ENCODE data around the gene ESYT1. TPM values are rescaled to one million over a fixed set of nuclear protein-coding genes. Genes with fewer than 3 reads are reported as not detected.
A peak's percentile ranks its signal among the peaks of the same experiment; 100 is the strongest.

Gene ESYT1
- total and polyA plus RNA-seq, 9 of the 15 experiments (the other 6 are each of a cell fraction or from before 2014, with no cell fraction given): 132 to 420 (median 164) TPM

DNA sequence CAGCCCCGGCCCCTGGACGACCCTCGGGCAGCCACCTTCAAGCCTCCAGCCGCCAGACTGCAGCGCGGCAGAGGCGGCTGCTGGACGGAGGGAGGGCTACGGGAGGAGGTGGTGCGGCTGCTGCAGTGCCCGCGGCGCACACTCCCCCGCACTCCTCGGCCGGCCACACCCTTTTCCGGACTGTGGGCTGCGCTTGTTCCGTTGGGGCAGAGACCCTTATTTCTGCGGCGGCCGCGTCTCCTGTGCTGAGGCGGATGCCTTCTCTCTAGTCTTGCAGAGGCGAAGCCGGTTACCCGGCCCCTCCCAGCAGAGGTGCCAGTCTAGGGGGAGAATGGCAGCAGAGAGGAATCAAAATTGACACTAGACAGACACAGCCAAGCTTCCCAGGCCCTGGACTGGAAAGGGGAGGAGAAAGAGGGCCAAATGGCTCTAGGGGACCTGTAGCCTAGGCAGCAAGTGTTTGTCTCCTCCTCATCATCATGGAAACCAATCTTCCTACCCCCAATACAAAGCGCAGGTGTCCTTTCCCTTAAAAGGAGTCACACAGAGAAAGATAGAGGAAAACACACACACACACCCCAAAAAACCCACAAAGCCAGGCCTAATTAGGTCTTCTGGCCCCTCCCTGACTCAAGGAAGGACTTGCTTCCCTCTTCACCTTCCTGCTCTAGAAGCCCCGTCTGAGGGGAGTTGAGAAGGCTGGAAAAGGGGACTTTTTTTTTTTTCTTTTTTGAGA lies 1.3 kb downstream of the ESYT1 start:
- ATAC-seq (peak; percentile 66), FAIRE-seq (no peak), DNase-seq (ENCODE audit: extremely low read depth in 1 of 4, low spot score in 3 of 4) (peak; percentile 78 to 87 (median 79))
- CTCF ChIA-PET (ENCODE audit: low intra/inter-chr PET ratio): no interaction called here
- peaks cover 5% of the 10 kb centered on the region for H4K20me1 ChIP-seq (replicated peaks; ENCODE audit: control insufficient read depth, insufficient read depth, low read length)
- peak overlapping the region; percentile 92 for H3K4me3 ChIP-seq
- peaks cover 6% of the 10 kb centered on the region for H3K9me1 ChIP-seq (ENCODE audit: control insufficient read depth, insufficient read depth, low read length)
- H3K4me2 ChIP-seq (ENCODE audit: insufficient read depth, low read length): peak overlapping the region; percentile 98
- in situ Hi-C loops (cut with MboI): loop anchor here (5.0 to 10.0 kb wide), 2 partner anchors 58 to 335 kb away; partner anchors contain the start of genes SMARCC2 and SPRYD4
- peak overlapping the region; percentile 96 to 98 for H3K9ac ChIP-seq (ENCODE audit: insufficient read depth in 1 of 2, low read depth in 2 of 2, low read length in 2 of 2)
- 0% methylated on average over 27 of the region's 29 CpGs for WGBS (ENCODE audit: insufficient coverage, low coverage, missing lambda C conversion rate)
- BruUV-seq (replicated peaks): no TSS peak
- H3K4me1 ChIP-seq (replicated peaks in 1 of 2; ENCODE audit: control insufficient read depth in 2 of 2, insufficient read depth in 2 of 2, low read length in 2 of 2): peaks cover 27 to 38% of the 10 kb centered on the region in 2 experiments
- no peaks in the 10 kb centered on the region for H3K27me3 ChIP-seq (ENCODE audit: control insufficient read depth in 2 of 2, insufficient read depth in 2 of 2, low read length in 2 of 2)
- intact Hi-C loops (cut with micrococcal nuclease): no loop called here
- peaks cover 49% of the 10 kb centered on the region for H3K36me3 ChIP-seq (ENCODE audit: control insufficient read depth, insufficient read depth, low read length)
- H2AFZ ChIP-seq (ENCODE audit: low read depth, low read length): 0 out of 2 replicates have a peak overlapping the region, but pooled peaks have one; percentile 10
- peak overlapping the region; percentile 93 for H3K27ac ChIP-seq (ENCODE audit: extremely low read depth, low read depth, low read length)
- POLR2A ChIA-PET: interaction anchor here (0.7 to 5.6 kb wide), 11 partner anchors 12 to 1744 kb away, joined by 3 to 85 read pairs (median 7); partner anchors contain the start of genes MYL6, PA2G4, RNF41 and RPL41
- H3K79me2 ChIP-seq (ENCODE audit: control insufficient read depth, insufficient read depth, low read length): peaks cover 60% of the 10 kb centered on the region
- no peaks in the 10 kb centered on the region for H3K9me3 ChIP-seq (replicated peaks; ENCODE audit: control insufficient read depth, insufficient read depth, low read depth, low read length)
- no peak for TF ChIP-seq CAMTA2 (CRISPR knock-in tag; conservative IDR thresholded peaks at IDR 0.05)
- no peak; the same call in 1 of the 2 replicates for TF ChIP-seq L3MBTL2 (IDR thresholded peaks at IDR 0.05)
- TF ChIP-seq RBM34 (IDR thresholded peaks at IDR 0.05; ENCODE audit: borderline replicate concordance, insufficient read depth, low read length): no peak
- no peak for TF ChIP-seq SAFB (IDR thresholded peaks at IDR 0.05; ENCODE audit: borderline replicate concordance, low read depth, low read length)
- no peak for TF ChIP-seq ZBTB1 (CRISPR knock-in tag; IDR thresholded peaks at IDR 0.05; ENCODE audit: borderline replicate concordance, low read depth)
- no peak for TF ChIP-seq TOE1 (IDR thresholded peaks at IDR 0.05; ENCODE audit: borderline replicate concordance)
- no peak for TF ChIP-seq TOE1 (CRISPR knock-in tag; IDR thresholded peaks at IDR 0.05; ENCODE audit: borderline replicate concordance, low read depth)
- TF ChIP-seq HMGN3 (IDR thresholded peaks at IDR 0.05; ENCODE audit: borderline replicate concordance, extremely low read depth, insufficient read length, low read depth, low read length): peak; percentile 98
- no peak for TF ChIP-seq SPI1 (IDR thresholded peaks at IDR 0.05; ENCODE audit: borderline replicate concordance, low read depth, low read length)
- TF ChIP-seq NRF1 (conservative IDR thresholded peaks at IDR 0.05 in 1 of 2, IDR thresholded peaks at IDR 0.05 in 1 of 2): peak; percentile 80 to 82
- TF ChIP-seq TSC22D4 (tag; IDR thresholded peaks at IDR 0.05): no peak
- TF ChIP-seq, protein P1, sequence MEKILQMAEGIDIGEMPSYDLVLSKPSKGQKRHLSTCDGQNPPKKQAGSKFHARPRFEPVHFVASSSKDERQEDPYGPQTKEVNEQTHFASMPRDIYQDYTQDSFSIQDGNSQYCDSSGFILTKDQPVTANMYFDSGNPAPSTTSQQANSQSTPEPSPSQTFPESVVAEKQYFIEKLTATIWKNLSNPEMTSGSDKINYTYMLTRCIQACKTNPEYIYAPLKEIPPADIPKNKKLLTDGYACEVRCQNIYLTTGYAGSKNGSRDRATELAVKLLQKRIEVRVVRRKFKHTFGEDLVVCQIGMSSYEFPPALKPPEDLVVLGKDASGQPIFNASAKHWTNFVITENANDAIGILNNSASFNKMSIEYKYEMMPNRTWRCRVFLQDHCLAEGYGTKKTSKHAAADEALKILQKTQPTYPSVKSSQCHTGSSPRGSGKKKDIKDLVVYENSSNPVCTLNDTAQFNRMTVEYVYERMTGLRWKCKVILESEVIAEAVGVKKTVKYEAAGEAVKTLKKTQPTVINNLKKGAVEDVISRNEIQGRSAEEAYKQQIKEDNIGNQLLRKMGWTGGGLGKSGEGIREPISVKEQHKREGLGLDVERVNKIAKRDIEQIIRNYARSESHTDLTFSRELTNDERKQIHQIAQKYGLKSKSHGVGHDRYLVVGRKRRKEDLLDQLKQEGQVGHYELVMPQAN (IDR thresholded peaks at IDR 0.05; ENCODE audit: borderline replicate concordance): peak; percentile 71; the same call in 1 of the 2 replicates
- peak; percentile 62 for TF ChIP-seq GMEB1 (CRISPR knock-in tag; IDR thresholded peaks at IDR 0.05)
- no peak for TF ChIP-seq ZNF282 (CRISPR knock-in tag; IDR thresholded peaks at IDR 0.05)
- TF ChIP-seq MCM7 (IDR thresholded peaks at IDR 0.05): no peak
- TF ChIP-seq PPARD (CRISPR knock-in tag; IDR thresholded peaks at IDR 0.05): no peak
- TF ChIP-seq BHLHE40 (IDR thresholded peaks at IDR 0.05; ENCODE audit: low read length): peak; percentile 64
- TF ChIP-seq, protein P2, sequence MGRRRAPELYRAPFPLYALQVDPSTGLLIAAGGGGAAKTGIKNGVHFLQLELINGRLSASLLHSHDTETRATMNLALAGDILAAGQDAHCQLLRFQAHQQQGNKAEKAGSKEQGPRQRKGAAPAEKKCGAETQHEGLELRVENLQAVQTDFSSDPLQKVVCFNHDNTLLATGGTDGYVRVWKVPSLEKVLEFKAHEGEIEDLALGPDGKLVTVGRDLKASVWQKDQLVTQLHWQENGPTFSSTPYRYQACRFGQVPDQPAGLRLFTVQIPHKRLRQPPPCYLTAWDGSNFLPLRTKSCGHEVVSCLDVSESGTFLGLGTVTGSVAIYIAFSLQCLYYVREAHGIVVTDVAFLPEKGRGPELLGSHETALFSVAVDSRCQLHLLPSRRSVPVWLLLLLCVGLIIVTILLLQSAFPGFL (CRISPR knock-in tag; IDR thresholded peaks at IDR 0.05): no peak

All from K562 (cell line).